GM18868 (cell line): Measurements from ENCODE around the gene PPP2R3C.
"Not testable (repeated sequence)": the region's sequence is repeated elsewhere in the genome, so short reads cannot be mapped to it uniquely, and the experiment has no call there.

Experiments
- ATAC-seq: cut with Tn5 transposase; IDR thresholded peaks from one replicate; pipeline ENCODE4 v1.9.1; 2021; ENCODE audit warnings: mild to moderate bottlenecking, moderate library complexity; ENCODE audit not compliant: unreplicated experiment

PPP2R3C gene

GRCh38 chr14:35065731-35066130 is 56.1 kb downstream of the PPP2R3C start:
- ATAC-seq = not testable (repeated sequence)

DNA sequence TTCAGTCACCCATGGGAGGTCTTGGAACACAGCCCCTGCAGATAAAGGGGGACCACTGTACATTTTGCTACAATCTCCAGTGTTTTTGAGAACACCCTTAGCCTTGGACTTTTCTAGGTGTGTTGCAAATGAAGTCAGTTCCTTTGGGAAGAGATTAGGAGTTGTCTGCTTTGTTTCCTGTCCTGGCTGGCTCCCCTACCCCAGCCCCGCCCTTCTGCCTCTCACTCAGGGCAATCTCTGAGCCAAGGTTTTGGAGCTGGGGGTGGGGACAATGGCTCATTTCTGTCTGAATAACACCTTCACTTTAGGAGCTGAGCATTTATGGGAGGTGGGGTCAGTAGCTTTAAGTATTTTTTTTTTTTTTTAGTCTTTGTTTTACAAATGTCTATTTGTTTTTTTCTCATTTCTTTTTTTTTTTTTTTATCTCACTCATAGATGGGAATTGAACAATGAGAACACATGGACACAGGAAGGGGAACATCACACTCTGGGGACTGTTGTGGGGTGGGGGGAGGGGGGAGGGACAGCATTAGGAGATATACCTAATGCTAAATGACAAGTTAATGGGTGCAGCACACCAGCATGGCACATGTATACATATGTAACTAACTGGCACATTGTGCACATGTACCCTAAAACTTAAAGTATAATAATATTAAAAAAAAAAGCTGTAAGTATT is 60.5 kb downstream of the PPP2R3C start:
- not testable (repeated sequence) for ATAC-seq

DNA sequence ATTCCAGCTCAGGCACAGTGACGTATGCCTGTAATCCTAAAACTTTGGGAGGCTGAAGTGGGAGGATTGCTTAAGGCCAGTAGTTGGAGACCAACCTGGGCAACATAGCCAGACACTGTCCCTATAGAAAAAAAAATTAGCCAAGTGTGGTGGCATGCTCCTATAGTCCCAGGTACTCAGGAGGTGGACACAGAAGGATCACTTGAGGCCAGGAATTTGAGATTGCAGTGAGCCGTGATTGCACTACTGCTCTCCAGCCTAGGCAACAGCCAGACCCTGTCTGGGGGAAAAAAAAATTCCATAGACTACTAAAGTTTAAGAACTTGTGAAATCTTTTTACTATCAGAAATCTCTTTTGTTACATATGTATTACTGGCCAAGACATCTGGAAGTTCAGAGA is 69.2 kb downstream of the PPP2R3C start:
- ATAC-seq = no peak

- no peak for ATAC-seq
These were observed 70.0 kb downstream of the PPP2R3C start for GRCh38 chr14:35051796-35052195.

DNA sequence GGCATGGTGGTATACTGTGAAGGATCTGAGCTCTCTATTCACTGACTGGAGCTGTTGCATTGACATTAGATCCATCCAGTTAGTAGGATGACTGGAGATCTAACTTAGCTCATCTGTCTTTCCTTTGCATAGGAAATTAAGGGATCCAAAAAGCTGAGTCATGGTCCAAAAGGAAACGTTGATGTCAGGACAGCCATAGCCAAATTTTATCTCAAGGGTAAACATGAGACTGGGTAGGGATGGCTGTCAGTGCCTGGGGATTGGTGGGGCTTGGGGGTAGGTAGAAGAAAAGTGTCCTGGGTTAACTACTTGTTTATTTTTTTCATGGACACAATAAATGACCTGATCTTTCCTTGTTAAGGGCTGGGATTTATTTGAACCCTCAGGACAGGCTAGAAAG is 71.1 kb downstream of the PPP2R3C start:
- no peak for ATAC-seq

GRCh38 chr14:35047976-35048513 is 73.7 kb downstream of the PPP2R3C start:
- ATAC-seq = no peak

DNA sequence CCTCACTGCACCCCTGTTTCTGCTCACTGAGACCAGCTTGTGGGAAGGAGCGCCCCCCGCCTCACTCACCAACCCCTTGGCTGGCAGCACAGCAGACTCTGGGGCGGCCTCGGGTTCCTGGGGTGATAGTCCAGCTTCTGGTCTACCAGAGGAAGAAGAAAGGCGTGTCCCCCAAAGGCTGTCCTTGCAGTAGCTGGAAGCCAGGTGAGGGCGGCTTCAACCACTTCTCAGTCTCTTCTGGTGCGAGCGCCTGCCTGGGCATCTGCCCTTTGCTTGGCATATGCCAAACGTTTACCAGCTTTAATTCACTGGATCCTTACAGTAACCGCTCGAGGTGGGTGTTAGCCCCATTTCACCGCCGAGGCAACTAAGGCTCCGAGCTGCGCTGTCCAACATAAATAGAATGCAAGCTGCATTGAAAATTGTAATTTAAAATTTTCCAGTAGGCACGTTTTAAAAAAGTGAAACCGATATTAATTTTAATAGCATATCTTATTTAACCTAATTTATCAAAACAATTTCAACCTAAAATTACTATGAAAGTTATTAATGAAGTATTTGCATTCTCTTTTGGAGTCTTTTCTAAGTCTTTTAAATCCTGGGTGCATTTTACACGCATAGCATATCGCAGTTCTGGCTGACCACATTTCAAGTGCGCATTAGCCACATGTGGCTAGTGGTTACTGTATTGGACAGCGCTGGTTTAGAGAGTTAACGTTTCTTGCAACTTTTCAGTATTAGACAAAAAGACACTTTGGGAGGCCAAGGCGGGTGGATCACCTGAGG is 74.8 kb downstream of the PPP2R3C start:
- ATAC-seq = peak; percentile 31

- ATAC-seq = peak; percentile 92
These were observed 75.6 kb downstream of the PPP2R3C start, which contains the start of gene FAM177A1 for GRCh38 chr14:35046048-35046750. Gene FAM177A1 (plus strand): TSS chr14:35046272. CDS start chr14:35046464, 192 bp downstream.

DNA sequence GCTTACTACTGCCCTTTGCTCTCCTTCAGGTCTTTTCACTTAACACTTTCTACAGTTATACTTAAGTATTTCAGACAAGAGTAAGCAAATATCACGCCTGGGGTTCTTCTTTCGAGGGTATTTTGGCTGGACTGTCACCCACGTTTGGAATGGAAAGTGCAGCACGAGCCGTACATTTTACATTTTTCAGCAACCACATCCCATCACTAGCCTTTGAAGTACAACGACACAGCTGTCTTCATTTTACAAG is 76.1 kb downstream of the PPP2R3C start:
- ATAC-seq = no peak

- ATAC-seq = no peak
These were observed 76.6 kb downstream of the PPP2R3C start for GRCh38 chr14:35044939-35045797.

DNA sequence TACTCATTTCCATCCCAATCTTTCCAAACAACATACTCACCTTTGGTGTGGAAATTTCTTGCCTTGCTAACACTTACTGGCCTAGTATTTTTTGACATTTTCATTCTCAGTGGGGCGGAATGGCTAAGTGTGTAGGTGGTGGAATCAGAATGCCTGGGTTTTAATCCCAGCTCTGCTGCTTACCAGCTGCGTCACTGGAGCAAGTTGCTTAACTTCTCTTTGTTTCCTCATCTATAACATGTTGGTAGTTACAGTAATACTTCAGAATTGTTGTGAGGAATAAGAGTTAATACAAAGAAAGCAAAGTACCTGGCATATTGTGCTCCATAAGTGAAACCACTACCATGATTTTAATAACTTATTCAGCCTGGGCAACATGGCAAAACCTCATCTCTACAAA is 78.7 kb downstream of the PPP2R3C start:
- ATAC-seq = no peak

DNA sequence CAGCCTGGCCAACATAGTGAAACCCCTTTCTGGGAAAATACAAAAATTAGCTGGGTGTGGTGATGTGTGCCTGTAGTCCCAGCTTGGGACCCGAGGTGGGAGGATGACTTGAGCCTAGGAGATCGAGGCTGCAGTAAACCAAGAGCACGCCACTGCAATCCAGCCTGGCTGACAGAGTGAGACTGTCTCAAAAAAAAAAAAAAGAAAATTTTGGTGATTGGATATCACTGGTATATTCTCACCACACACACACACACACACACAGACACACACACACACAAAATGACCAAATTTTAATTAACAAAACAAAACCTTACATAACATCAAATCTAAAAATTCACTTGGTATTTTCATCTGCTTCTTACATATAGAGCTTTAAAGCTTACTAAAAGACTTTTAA is 79.2 kb downstream of the PPP2R3C start:
- no peak for ATAC-seq

- not testable (repeated sequence) for ATAC-seq
These were observed 83.5 kb downstream of the PPP2R3C start for GRCh38 chr14:35038312-35038711.
